H9 (cell line): ENCODE results near the gene PLD5. TPM values are rescaled to one million over a fixed set of nuclear protein-coding genes. Genes with fewer than 3 reads are reported as not detected.

Experiments
- DNase-seq: peaks from one replicate; pipeline ENCODE4 v3.0.0-alpha.2; 2017
- H2AFZ ChIP-seq: one replicate; pipeline ENCODE4 v1.6.1; 2013; ENCODE audit warnings: mild to moderate bottlenecking, low read length, control low read depth, moderate library complexity
- H2AK5ac ChIP-seq: 2 replicates; pipeline ENCODE4 v1.6.1; 2013; ENCODE audit warnings: low read length, control low read depth, mixed read lengths; ENCODE audit not compliant: insufficient read length
- H2BK120ac ChIP-seq: one replicate; pipeline ENCODE4 v1.6.1; 2013; ENCODE audit warnings: low read depth, mild to moderate bottlenecking, low read length, control low read depth, inconsistent platforms; ENCODE audit not compliant: poor library complexity, severe bottlenecking
- H2BK12ac ChIP-seq: 2 replicates; pipeline ENCODE4 v1.6.1; 2013; ENCODE audit warnings: low read length, control low read depth, mixed read lengths, low read depth; ENCODE audit not compliant: insufficient read length
- H2BK15ac ChIP-seq: 2 replicates; pipeline ENCODE4 v1.6.1; 2013; ENCODE audit warnings: low read depth, low read length, control low read depth
- H2BK20ac ChIP-seq: one replicate; pipeline ENCODE4 v1.6.1; 2013; ENCODE audit warnings: low read depth, mild to moderate bottlenecking, low read length, control low read depth, inconsistent platforms; ENCODE audit not compliant: poor library complexity, severe bottlenecking
- H2BK5ac ChIP-seq: 2 replicates; pipeline ENCODE4 v1.6.1; 2013; ENCODE audit warnings: low read length, control low read depth, mixed read lengths; ENCODE audit not compliant: insufficient read length
- H3K14ac ChIP-seq: 2 replicates; pipeline ENCODE4 v1.6.1; 2013; ENCODE audit warnings: low read length, control low read depth; ENCODE audit not compliant: insufficient read depth
- H3K18ac ChIP-seq: 2 replicates; pipeline ENCODE4 v1.6.1; 2013; ENCODE audit warnings: low read depth, mild to moderate bottlenecking, mixed read lengths, low read length, control low read depth; ENCODE audit not compliant: insufficient read length
- H3K23ac ChIP-seq: 2 replicates; pipeline ENCODE4 v1.6.1; 2013; ENCODE audit warnings: low read length, control low read depth, mixed read lengths, low read depth; ENCODE audit not compliant: insufficient read length
- H3K23me2 ChIP-seq: 2 replicates; pipeline ENCODE4 v1.6.1; 2013; ENCODE audit warnings: low read depth, mild to moderate bottlenecking, mixed read lengths, low read length, control low read depth; ENCODE audit not compliant: insufficient read length, poor library complexity, severe bottlenecking
- H3K27ac ChIP-seq: 2 replicates; pipeline ENCODE4 v1.5.1; 2013; ENCODE audit warnings: low read length, control low read depth, mixed read lengths, low read depth; ENCODE audit not compliant: insufficient read length
- H3K27me3 ChIP-seq: 2 replicates; pipeline ENCODE4 v1.6.1; 2013; ENCODE audit warnings: low read length, control low read depth, inconsistent platforms; ENCODE audit not compliant: insufficient read depth
- H3K4ac ChIP-seq: 2 replicates; pipeline ENCODE4 v1.6.1; 2013; ENCODE audit warnings: low read depth, mild to moderate bottlenecking, control low read depth, inconsistent platforms, low read length, moderate library complexity
- H3K4me1 ChIP-seq: 2 replicates; pipeline ENCODE4 v1.6.1; 2013; ENCODE audit warnings: low read length, control low read depth, inconsistent platforms; ENCODE audit not compliant: insufficient read depth
- H3K4me2 ChIP-seq: 2 replicates; pipeline ENCODE4 v1.6.1; 2013; ENCODE audit warnings: low read length, control low read depth, mixed read lengths; ENCODE audit not compliant: insufficient read length, insufficient read depth
- H3K56ac ChIP-seq: 2 replicates; pipeline ENCODE4 v1.6.1; 2013; ENCODE audit warnings: low read depth, mild to moderate bottlenecking, mixed read lengths, low read length, control low read depth; ENCODE audit not compliant: insufficient read length
- H3K79me1 ChIP-seq: 2 replicates; pipeline ENCODE4 v1.6.1; 2013; ENCODE audit warnings: low read depth, mild to moderate bottlenecking, moderate library complexity, low read length, control low read depth, inconsistent platforms; ENCODE audit not compliant: insufficient read depth, poor library complexity, severe bottlenecking
- H3K79me2 ChIP-seq: 2 replicates; pipeline ENCODE4 v1.6.1; 2013; ENCODE audit warnings: low read length, control low read depth, inconsistent platforms; ENCODE audit not compliant: insufficient read depth
- H3K9ac ChIP-seq: 2 replicates; pipeline ENCODE4 v1.6.1; 2013; ENCODE audit warnings: low read length, control low read depth, mixed read lengths; ENCODE audit not compliant: insufficient read length; ENCODE audit errors: extremely low read depth
- H3K9me3 ChIP-seq: one replicate; pipeline ENCODE4 v1.6.1; 2013; ENCODE audit warnings: low read depth, low read length, inconsistent platforms; ENCODE audit not compliant: control insufficient read depth
- H3T11ph ChIP-seq: one replicate; pipeline ENCODE4 v1.6.1; 2013; ENCODE audit warnings: mild to moderate bottlenecking, low read length, control low read depth, inconsistent platforms
- H4K20me1 ChIP-seq: one replicate; pipeline ENCODE4 v1.6.1; 2013; ENCODE audit not compliant: control insufficient read depth, insufficient read length, insufficient read depth
- H4K5ac ChIP-seq: 2 replicates; pipeline ENCODE4 v1.6.1; 2013; ENCODE audit warnings: low read depth, mild to moderate bottlenecking, mixed read lengths, low read length, control low read depth; ENCODE audit not compliant: insufficient read length
- H4K8ac ChIP-seq: replicated peaks from 2 replicates; pipeline ENCODE4 v1.6.1; 2013; ENCODE audit warnings: low read length, control low read depth, mixed read lengths, low read depth; ENCODE audit not compliant: insufficient read length
- H4K91ac ChIP-seq: 2 replicates; pipeline ENCODE4 v1.6.1; 2013; ENCODE audit warnings: low read depth, mild to moderate bottlenecking, moderate library complexity, mixed read lengths, low read length, control low read depth; ENCODE audit not compliant: insufficient read length
- H3K27ac Mint-ChIP-seq, 3 experiments: 2 replicates in 2 of 3; 3 replicates in 1 of 3; pipeline ENCODE4 v1.8.0; 2020 to 2021; ENCODE audit warnings: mixed read lengths in 3 of 3, mild to moderate bottlenecking in 1 of 3, moderate library complexity in 1 of 3
- H3K27me3 Mint-ChIP-seq: 2 replicates; pipeline ENCODE4 v1.8.0; 2021; ENCODE audit warnings: low read depth, mild to moderate bottlenecking, moderate library complexity, mixed read lengths
- H3K36me3 Mint-ChIP-seq, 3 experiments: 2 replicates in 2 of 3; 3 replicates in 1 of 3; pipeline ENCODE4 v1.8.0; 2020 to 2021; ENCODE audit warnings: low read depth in 3 of 3, mixed read lengths in 3 of 3; ENCODE audit not compliant: insufficient read depth in 1 of 3
- H3K4me1 Mint-ChIP-seq, 2 experiments: 2 replicates each; pipeline ENCODE4 v1.8.0; 2020; ENCODE audit warnings: mixed read lengths in 2 of 2
- H3K4me3 Mint-ChIP-seq, 2 experiments: 2 replicates in 1 of 2; 3 replicates in 1 of 2; pipeline ENCODE4 v1.8.0; 2020 to 2021; ENCODE audit warnings: mild to moderate bottlenecking in 2 of 2, mixed read lengths in 2 of 2, moderate library complexity in 1 of 2
- H3K9me3 Mint-ChIP-seq, 2 experiments: 2 replicates in 1 of 2; 3 replicates in 1 of 2; pipeline ENCODE4 v1.8.0; 2020; ENCODE audit warnings: mild to moderate bottlenecking in 2 of 2, mixed read lengths in 2 of 2, moderate library complexity in 1 of 2
- WGBS: extraction: QIAGEN DNeasy Blood & Tissue Kit; methylation state at CpG from one replicate; pipeline ENCODE4 v1.1.7; 2013; ENCODE audit warnings: missing lambda C conversion rate, low lambda C conversion rate, mixed read lengths; ENCODE audit not compliant: insufficient read length; ENCODE audit errors: extremely low coverage; 5-methylcytosine and 5-hydroxymethylcytosine counted together
- total RNA-seq: library from RNA; stranded (reverse); gene quantifications from 2 replicates; pipeline ENCODE4 v1.2.1, GENCODE V29; 2021
- TF ChIP-seq, protein P1 (sequence below): fragments of 200-600 bp; sonication (generic); conservative IDR thresholded peaks from 3 replicates; pipeline ENCODE4 v1.8.0; 2021; ENCODE audit warnings: antibody characterized with exemption, mild to moderate bottlenecking

The PLD5 gene
- total RNA-seq, 1 experiment from 2014 or later, result 5.2 TPM

DNA sequence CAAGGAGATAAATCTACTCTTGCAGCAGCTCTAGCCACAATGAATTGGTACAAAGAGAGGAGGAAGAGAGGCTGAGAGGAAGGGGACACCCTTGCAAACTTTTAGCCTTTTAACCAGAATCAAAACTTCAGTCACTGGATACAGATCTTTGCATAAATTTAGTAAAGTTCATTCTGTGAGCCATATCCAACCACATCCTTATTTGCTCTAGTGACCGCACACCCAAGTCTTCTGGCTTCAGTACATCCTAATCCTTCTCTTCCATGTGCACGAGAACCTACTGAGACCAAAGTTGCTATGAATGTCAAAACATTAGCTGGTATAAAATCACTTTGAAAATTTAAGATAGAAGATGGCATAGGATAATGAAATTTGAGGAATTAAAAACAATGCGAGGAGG, 21.9 kb upstream of the PLD5 start:
- Histone ChIP-seq H3K9me3 (no peaks in the 10 kb centered on the region), H3K23me2 (no peaks in the 10 kb centered on the region), H2BK20ac (no peak overlapping the region), H3T11ph (no peak overlapping the region), H3K18ac (no peak overlapping the region), H3K79me1 (no peaks in the 10 kb centered on the region), H2AFZ (no peak overlapping the region), H3K79me2 (no peaks in the 10 kb centered on the region), H4K91ac (no peak overlapping the region), H3K9ac (no peak overlapping the region), H3K4me2 (no peak overlapping the region), H2BK12ac (no peak overlapping the region), H2BK5ac (no peak overlapping the region), H3K4me1 (no peaks in the 10 kb centered on the region), H2BK120ac (no peak overlapping the region), H3K4ac (no peak overlapping the region), H3K27me3 (no peaks in the 10 kb centered on the region), H4K20me1 (no peaks in the 10 kb centered on the region), H3K14ac (no peak overlapping the region), H2BK15ac (no peak overlapping the region), H3K27ac (no peak overlapping the region), H4K5ac (no peak overlapping the region), H3K56ac (no peak overlapping the region), H4K8ac (no peak overlapping the region), H3K23ac (no peak overlapping the region), H2AK5ac (no peak overlapping the region)
- H3K36me3 Mint-ChIP-seq, result 0 out of 7 replicates have a peak, but pooled peaks cover 0 to 3% (median 0%) of the 10 kb centered on the region in 3 experiments
- no CpG with 5 or more reads among the region's 3 CpGs for WGBS
- no peak for DNase-seq
- TF ChIP-seq, protein P1, sequence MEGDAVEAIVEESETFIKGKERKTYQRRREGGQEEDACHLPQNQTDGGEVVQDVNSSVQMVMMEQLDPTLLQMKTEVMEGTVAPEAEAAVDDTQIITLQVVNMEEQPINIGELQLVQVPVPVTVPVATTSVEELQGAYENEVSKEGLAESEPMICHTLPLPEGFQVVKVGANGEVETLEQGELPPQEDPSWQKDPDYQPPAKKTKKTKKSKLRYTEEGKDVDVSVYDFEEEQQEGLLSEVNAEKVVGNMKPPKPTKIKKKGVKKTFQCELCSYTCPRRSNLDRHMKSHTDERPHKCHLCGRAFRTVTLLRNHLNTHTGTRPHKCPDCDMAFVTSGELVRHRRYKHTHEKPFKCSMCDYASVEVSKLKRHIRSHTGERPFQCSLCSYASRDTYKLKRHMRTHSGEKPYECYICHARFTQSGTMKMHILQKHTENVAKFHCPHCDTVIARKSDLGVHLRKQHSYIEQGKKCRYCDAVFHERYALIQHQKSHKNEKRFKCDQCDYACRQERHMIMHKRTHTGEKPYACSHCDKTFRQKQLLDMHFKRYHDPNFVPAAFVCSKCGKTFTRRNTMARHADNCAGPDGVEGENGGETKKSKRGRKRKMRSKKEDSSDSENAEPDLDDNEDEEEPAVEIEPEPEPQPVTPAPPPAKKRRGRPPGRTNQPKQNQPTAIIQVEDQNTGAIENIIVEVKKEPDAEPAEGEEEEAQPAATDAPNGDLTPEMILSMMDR, result no peak
- no peaks in the 10 kb centered on the region for H3K9me3 Mint-ChIP-seq
- no peaks in the 10 kb centered on the region for H3K27me3 Mint-ChIP-seq
- H3K27ac Mint-ChIP-seq, result no peak overlapping the region
- H3K4me3 Mint-ChIP-seq, result no peak overlapping the region
- H3K4me1 Mint-ChIP-seq, result peaks cover 11 to 17% of the 10 kb centered on the region in 2 experiments
